Kidney epithelial cell (primary cell): ENCODE measurements around the gene CDH12. TPM values are rescaled to one million over a fixed set of nuclear protein-coding genes. Genes with fewer than 3 reads are reported as not detected.

Experiments used
- DNase-seq: peaks from one replicate; pipeline ENCODE4 v3.0.0-alpha.2; 2010; ENCODE audit warnings: low read depth
- H3K27me3 ChIP-seq: 2 replicates; pipeline ENCODE4 v1.6.0; 2011; ENCODE audit warnings: low read length; ENCODE audit not compliant: control insufficient read depth, insufficient read depth
- H3K36me3 ChIP-seq: 2 replicates; pipeline ENCODE4 v1.5.1; 2011; ENCODE audit warnings: low read length; ENCODE audit not compliant: control insufficient read depth, insufficient read depth
- H3K4me3 ChIP-seq: 2 replicates; pipeline ENCODE4 v1.5.1; 2011; ENCODE audit warnings: low read depth, mild to moderate bottlenecking, control low read depth, low read length
- total RNA-seq: library from RNA; depleted of rRNA; stranded (reverse); fragments of >200 nt; gene quantifications from 2 replicates; pipeline ENCODE4 v1.2.3, GENCODE V29; 2015
- TF ChIP-seq, protein P1 (sequence below): IDR thresholded peaks from 2 replicates; pipeline ENCODE4 v1.5.1; 2011; ENCODE audit warnings: mild to moderate bottlenecking, moderate library complexity, low read length, control low read depth, inconsistent platforms; ENCODE audit not compliant: insufficient read depth, poor library complexity, severe bottlenecking

Gene CDH12
- total RNA-seq, 1 donor from 2014 or later, result not detected

DNA sequence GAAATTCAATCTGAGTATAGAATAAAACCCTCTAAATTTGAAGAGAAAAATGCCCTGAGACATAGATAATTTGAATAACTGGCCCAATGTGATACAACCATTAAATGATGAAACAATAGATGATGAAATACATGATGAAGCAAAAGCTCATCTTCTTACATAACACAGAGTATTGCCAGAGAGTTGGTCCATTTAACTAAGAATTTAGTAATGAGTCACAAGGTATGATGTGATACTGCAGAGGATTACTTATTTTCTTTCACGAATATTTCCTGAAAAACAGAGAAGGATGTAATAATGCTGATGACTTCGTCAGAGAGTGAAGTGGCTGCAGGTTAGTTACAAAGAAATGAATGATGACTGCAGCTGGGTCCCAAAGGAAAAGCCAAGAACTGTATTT lies 379.3 kb downstream of the CDH12 start:
- Histone ChIP-seq H3K36me3 (no peaks in the 10 kb centered on the region), H3K27me3 (no peaks in the 10 kb centered on the region), H3K4me3 (no peak overlapping the region)
- no peak for DNase-seq
- TF ChIP-seq, protein P1, sequence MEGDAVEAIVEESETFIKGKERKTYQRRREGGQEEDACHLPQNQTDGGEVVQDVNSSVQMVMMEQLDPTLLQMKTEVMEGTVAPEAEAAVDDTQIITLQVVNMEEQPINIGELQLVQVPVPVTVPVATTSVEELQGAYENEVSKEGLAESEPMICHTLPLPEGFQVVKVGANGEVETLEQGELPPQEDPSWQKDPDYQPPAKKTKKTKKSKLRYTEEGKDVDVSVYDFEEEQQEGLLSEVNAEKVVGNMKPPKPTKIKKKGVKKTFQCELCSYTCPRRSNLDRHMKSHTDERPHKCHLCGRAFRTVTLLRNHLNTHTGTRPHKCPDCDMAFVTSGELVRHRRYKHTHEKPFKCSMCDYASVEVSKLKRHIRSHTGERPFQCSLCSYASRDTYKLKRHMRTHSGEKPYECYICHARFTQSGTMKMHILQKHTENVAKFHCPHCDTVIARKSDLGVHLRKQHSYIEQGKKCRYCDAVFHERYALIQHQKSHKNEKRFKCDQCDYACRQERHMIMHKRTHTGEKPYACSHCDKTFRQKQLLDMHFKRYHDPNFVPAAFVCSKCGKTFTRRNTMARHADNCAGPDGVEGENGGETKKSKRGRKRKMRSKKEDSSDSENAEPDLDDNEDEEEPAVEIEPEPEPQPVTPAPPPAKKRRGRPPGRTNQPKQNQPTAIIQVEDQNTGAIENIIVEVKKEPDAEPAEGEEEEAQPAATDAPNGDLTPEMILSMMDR, result no peak

- TF ChIP-seq, protein P1, result no peak
- no peak for DNase-seq
- no peaks in the 10 kb centered on the region for H3K27me3 ChIP-seq
- H3K4me3 ChIP-seq, result no peak overlapping the region
- H3K36me3 ChIP-seq, result no peaks in the 10 kb centered on the region
These were observed 382.0 kb downstream of the CDH12 start for GRCh38 chr5:22471154-22471553.

DNA sequence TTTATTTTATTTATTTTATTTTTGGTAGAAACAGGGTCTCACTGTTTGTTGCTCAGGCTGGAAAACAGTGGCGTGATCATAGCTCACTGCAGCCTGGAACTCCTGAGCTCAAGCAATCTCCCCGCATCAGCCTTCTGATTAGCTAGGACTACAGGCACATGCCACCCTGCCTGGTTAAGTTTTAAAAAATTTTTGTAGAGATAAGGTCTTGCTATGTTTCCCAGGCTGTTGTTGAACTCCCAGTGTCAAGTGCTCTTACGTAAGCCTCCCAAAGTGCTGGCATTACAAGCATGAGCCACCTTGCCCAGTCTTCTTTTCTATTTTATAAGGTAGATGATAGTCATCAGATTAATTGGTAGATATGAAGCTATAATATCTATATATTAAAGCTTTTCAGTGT lies 382.7 kb downstream of the CDH12 start:
- no peaks in the 10 kb centered on the region for H3K36me3 ChIP-seq
- no peak for DNase-seq
- no peak overlapping the region for H3K4me3 ChIP-seq
- H3K27me3 ChIP-seq, result no peaks in the 10 kb centered on the region
- TF ChIP-seq, protein P1, result no peak

DNA sequence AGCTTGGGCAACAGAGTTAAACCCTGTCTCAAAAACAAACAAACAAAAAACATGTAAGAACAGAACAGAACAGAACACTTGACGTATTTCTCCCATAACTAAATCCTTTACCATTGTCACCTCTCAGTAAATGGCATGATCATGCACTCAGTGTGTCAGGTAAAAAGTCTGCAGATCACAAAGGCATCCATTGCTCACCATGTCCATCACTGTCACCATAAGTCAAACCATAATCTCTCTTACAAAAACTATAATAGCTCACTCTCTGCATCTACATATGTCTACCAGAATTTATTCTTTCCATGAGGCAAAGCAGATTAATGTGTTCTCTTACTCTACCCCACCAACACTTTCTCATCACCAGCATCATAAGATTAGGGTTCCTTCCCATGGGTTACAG lies 387.5 kb downstream of the CDH12 start:
- Histone ChIP-seq H3K4me3 (no peak overlapping the region), H3K27me3 (no peaks in the 10 kb centered on the region), H3K36me3 (no peaks in the 10 kb centered on the region)
- DNase-seq, result no peak
- TF ChIP-seq, protein P1, result no peak

DNA sequence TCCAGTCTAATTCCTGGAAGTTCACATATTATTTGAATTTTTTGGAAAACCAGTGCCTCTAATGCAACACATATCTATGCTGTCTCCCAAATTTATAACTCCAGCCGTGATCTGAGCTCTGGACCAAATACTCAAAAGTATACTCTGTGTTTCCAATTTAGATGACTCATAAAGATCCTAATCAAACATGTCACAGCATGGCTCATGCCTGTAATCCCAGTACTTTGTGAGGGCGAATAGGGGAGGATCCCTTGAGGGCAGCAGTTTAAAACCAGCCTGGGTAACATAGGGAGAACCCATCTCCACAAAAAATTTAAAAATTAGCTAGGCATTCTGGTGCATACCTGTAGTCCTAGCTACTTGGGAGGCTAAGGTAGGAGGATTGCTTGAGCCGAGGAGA lies 388.0 kb downstream of the CDH12 start:
- Histone ChIP-seq H3K4me3 (no peak overlapping the region), H3K36me3 (no peaks in the 10 kb centered on the region), H3K27me3 (no peaks in the 10 kb centered on the region)
- DNase-seq, result no peak
- TF ChIP-seq, protein P1, result no peak

DNA sequence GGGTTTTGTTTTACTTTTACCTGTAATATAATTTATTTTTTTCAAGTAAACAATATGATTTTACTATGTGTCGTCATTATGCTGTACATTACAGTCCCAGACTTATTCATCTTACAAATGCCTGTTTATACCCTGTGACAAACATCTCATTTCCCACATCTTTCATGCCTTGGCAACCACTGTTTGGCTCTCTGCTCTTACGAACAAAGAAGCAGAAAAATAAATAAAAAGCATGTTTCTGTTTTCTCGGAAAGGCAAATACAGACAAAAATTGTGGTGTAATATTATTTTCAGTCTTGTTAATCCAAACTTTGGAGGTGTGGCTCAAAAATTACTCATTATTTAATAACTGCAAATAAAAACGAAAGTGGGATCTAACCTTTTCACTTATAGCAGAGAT lies 393.0 kb downstream of the CDH12 start:
- TF ChIP-seq, protein P1, result no peak
- no peaks in the 10 kb centered on the region for H3K36me3 ChIP-seq
- H3K27me3 ChIP-seq, result no peaks in the 10 kb centered on the region
- DNase-seq, result no peak
- H3K4me3 ChIP-seq, result no peak overlapping the region
